ENCODE results near the gene ACSF2. TPM values are rescaled to one million over a fixed set of nuclear protein-coding genes. Genes with fewer than 3 reads are reported as not detected.

The ACSF2 gene
- total and polyA plus RNA-seq, 2 of the 13 experiments (the other 11 are each of a cell fraction or from before 2014, with no cell fraction given) = 87.3 to 109 TPM

GRCh38 chr17:50440172-50440837 lies 14.3 kb downstream of the ACSF2 start (continued):
- TF ChIP-seq USF2 (IDR thresholded peaks at IDR 0.05; ENCODE audit: low read depth, low read length) (no peak), USF2 (CRISPR knock-in tag; IDR thresholded peaks at IDR 0.05; ENCODE audit: borderline replicate concordance) (no peak), ZNF24 (IDR thresholded peaks at IDR 0.05) (no peak), BCLAF1 (IDR thresholded peaks at IDR 0.05) (no peak), MLX (CRISPR knock-in tag; IDR thresholded peaks at IDR 0.05) (0 out of 2 replicates have a peak, but pooled peaks have one; percentile 13), ZBTB43 (CRISPR knock-in tag; conservative IDR thresholded peaks at IDR 0.05) (no peak; the same call in 1 of the 2 replicates), ZNF510 (CRISPR knock-in tag; IDR thresholded peaks at IDR 0.05; ENCODE audit: low read depth) (no peak), PATZ1 (CRISPR knock-in tag; IDR thresholded peaks at IDR 0.05) (peak; percentile 78), ARHGAP35 (CRISPR knock-in tag; IDR thresholded peaks at IDR 0.05; ENCODE audit: borderline replicate concordance) (no peak), MXI1 (IDR thresholded peaks at IDR 0.05; ENCODE audit: borderline replicate concordance, low read depth, low read length) (no peak; the same call in 2 of the 3 replicates), CBX2 (IDR thresholded peaks at IDR 0.05; ENCODE audit: low read depth, low read length) (no peak), CBX2 (CRISPR knock-in tag; IDR thresholded peaks at IDR 0.05; ENCODE audit: low read depth) (no peak), KLF13 (CRISPR knock-in tag; IDR thresholded peaks at IDR 0.05) (0 out of 2 replicates have a peak, but pooled peaks have one; percentile 57), TARDBP (CRISPR knock-in tag; IDR thresholded peaks at IDR 0.05) (peak; percentile 40; the same call in 1 of the 2 replicates), ZNF839 (CRISPR knock-in tag; IDR thresholded peaks at IDR 0.05; ENCODE audit: borderline replicate concordance) (0 out of 2 replicates have a peak, but pooled peaks have one; percentile 18), ATF6 (CRISPR knock-in tag; conservative IDR thresholded peaks at IDR 0.05) (no peak), GATA4 (IDR thresholded peaks at IDR 0.05; ENCODE audit: borderline replicate concordance, low read depth) (no peak)

Data from HepG2 (cell line).